Central memory CD8-positive, alpha-beta T cell (primary cell): Measurements from ENCODE around the gene MMD.

ENCODE experiments used
- ATAC-seq: fragments of 150-1000 bp; cut with Tn5 transposase; replicated peaks from 2 replicates; pipeline ENCODE4 v1.10.0; 2022; ENCODE audit warnings: mild to moderate bottlenecking, moderate FRiP score, moderate number of reproducible peaks; ENCODE audit not compliant: poor library complexity, severe bottlenecking; ENCODE audit errors: extremely low read depth
- DNase-seq, 2 donors: peaks; one replicate each; pipeline ENCODE4 v3.0.0; 2021; ENCODE audit warnings: low spot score in 2 of 2
- H3K27ac Mint-ChIP-seq: one replicate; pipeline ENCODE4 v1.8.0; 2022; ENCODE audit warnings: low read depth, mild to moderate bottlenecking, moderate library complexity, mixed read lengths
- H3K27me3 Mint-ChIP-seq: one replicate; pipeline ENCODE4 v1.8.0; 2022; ENCODE audit warnings: mixed read lengths
- H3K36me3 Mint-ChIP-seq: one replicate; pipeline ENCODE4 v1.8.0; 2022; ENCODE audit warnings: mild to moderate bottlenecking, moderate library complexity, mixed read lengths; ENCODE audit not compliant: insufficient read depth
- H3K4me1 Mint-ChIP-seq: one replicate; pipeline ENCODE4 v1.8.0; 2022; ENCODE audit warnings: mixed read lengths
- H3K4me3 Mint-ChIP-seq: one replicate; pipeline ENCODE4 v1.8.0; 2022; ENCODE audit warnings: mild to moderate bottlenecking, moderate library complexity, mixed read lengths
- H3K9me3 Mint-ChIP-seq: one replicate; pipeline ENCODE4 v1.8.0; 2022; ENCODE audit warnings: mixed read lengths

The MMD gene

GRCh38 chr17:55366020-55366481 lies 55.6 kb downstream of the MMD start:
- DNase-seq (no peak), ATAC-seq (no peak)
- H3K9me3 Mint-ChIP-seq: peaks cover 3% of the 10 kb centered on the region
- H3K27ac Mint-ChIP-seq: no peak overlapping the region
- H3K4me3 Mint-ChIP-seq: no peak overlapping the region
- peaks cover 38% of the 10 kb centered on the region for H3K27me3 Mint-ChIP-seq
- no peaks in the 10 kb centered on the region for H3K4me1 Mint-ChIP-seq
- no peaks in the 10 kb centered on the region for H3K36me3 Mint-ChIP-seq

- H3K27ac Mint-ChIP-seq: no peak overlapping the region
- H3K9me3 Mint-ChIP-seq: peaks cover 7% of the 10 kb centered on the region
- ATAC-seq: no peak
- no peak overlapping the region for H3K4me3 Mint-ChIP-seq
- no peaks in the 10 kb centered on the region for H3K36me3 Mint-ChIP-seq
- H3K4me1 Mint-ChIP-seq: no peaks in the 10 kb centered on the region
- H3K27me3 Mint-ChIP-seq: peaks cover 38% of the 10 kb centered on the region
- DNase-seq: no peak
Measured at GRCh38 chr17:55363033-55363432, 58.6 kb downstream of the MMD start.

- peaks cover 7% of the 10 kb centered on the region for H3K9me3 Mint-ChIP-seq
- H3K27ac Mint-ChIP-seq: no peak overlapping the region
- H3K4me3 Mint-ChIP-seq: no peak overlapping the region
- no peaks in the 10 kb centered on the region for H3K4me1 Mint-ChIP-seq
- H3K27me3 Mint-ChIP-seq: peaks cover 45% of the 10 kb centered on the region
- H3K36me3 Mint-ChIP-seq: no peaks in the 10 kb centered on the region
- no peak for ATAC-seq
- DNase-seq: no peak
Measured at GRCh38 chr17:55360971-55361370, 60.7 kb downstream of the MMD start.

- Mint-ChIP-seq H3K36me3 (no peaks in the 10 kb centered on the region), H3K27ac (no peak overlapping the region), H3K9me3 (peaks cover 7% of the 10 kb centered on the region), H3K4me3 (no peak overlapping the region), H3K4me1 (no peaks in the 10 kb centered on the region), H3K27me3 (peaks cover 24% of the 10 kb centered on the region)
- peak; percentile 73 for ATAC-seq
- peak; percentile 28 for DNase-seq
Measured at GRCh38 chr17:55356434-55357328, 65.0 kb downstream of the MMD start.

GRCh38 chr17:55354941-55355340 lies 66.7 kb downstream of the MMD start:
- Mint-ChIP-seq H3K36me3 (no peaks in the 10 kb centered on the region), H3K27ac (no peak overlapping the region), H3K9me3 (no peaks in the 10 kb centered on the region), H3K4me3 (no peak overlapping the region), H3K27me3 (peaks cover 11% of the 10 kb centered on the region), H3K4me1 (no peaks in the 10 kb centered on the region)
- DNase-seq: no peak
- no peak for ATAC-seq

- no peak for DNase-seq
- H3K4me1 Mint-ChIP-seq: no peaks in the 10 kb centered on the region
- H3K4me3 Mint-ChIP-seq: no peak overlapping the region
- H3K27ac Mint-ChIP-seq: no peak overlapping the region
- no peaks in the 10 kb centered on the region for H3K9me3 Mint-ChIP-seq
- no peaks in the 10 kb centered on the region for H3K36me3 Mint-ChIP-seq
- no peak for ATAC-seq
- peaks cover 11% of the 10 kb centered on the region for H3K27me3 Mint-ChIP-seq
Measured at GRCh38 chr17:55354010-55354409, 67.6 kb downstream of the MMD start.

- Mint-ChIP-seq H3K27ac (no peak overlapping the region), H3K27me3 (no peaks in the 10 kb centered on the region), H3K4me1 (peaks cover 6% of the 10 kb centered on the region), H3K36me3 (no peaks in the 10 kb centered on the region), H3K4me3 (no peak overlapping the region), H3K9me3 (no peaks in the 10 kb centered on the region)
- ATAC-seq (no peak), DNase-seq (no peak)
Measured at GRCh38 chr17:55351226-55351625, 70.4 kb downstream of the MMD start.

DNA sequence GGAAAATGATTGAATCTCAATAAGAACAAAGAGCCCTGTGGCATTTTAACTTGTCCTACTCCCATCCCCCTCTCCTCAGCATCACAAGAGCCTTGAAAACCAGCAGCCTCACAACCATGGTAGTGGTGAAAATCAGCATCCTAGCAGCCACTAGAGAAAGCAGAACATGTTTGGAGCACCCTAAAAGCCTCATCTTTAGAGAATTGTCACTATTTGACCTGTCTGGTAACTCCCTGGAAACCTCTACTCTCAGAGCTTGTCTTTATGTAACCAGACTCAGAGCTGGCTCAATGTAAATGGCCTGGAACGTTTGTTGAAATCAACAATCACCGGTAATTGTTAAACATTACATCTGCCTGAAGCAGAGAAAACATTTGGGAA lies 70.8 kb downstream of the MMD start:
- Mint-ChIP-seq H3K27me3 (no peaks in the 10 kb centered on the region), H3K4me1 (peaks cover 6% of the 10 kb centered on the region), H3K27ac (no peak overlapping the region), H3K9me3 (no peaks in the 10 kb centered on the region), H3K4me3 (no peak overlapping the region), H3K36me3 (no peaks in the 10 kb centered on the region)
- DNase-seq (no peak), ATAC-seq (no peak)

- no peaks in the 10 kb centered on the region for H3K36me3 Mint-ChIP-seq
- ATAC-seq (no peak), DNase-seq (peak in 1 of 2 donors; percentile 18)
- H3K27me3 Mint-ChIP-seq: no peaks in the 10 kb centered on the region
- no peaks in the 10 kb centered on the region for H3K9me3 Mint-ChIP-seq
- H3K4me3 Mint-ChIP-seq: no peak overlapping the region
- H3K4me1 Mint-ChIP-seq: peaks cover 6% of the 10 kb centered on the region
- no peak overlapping the region for H3K27ac Mint-ChIP-seq
Measured at GRCh38 chr17:55348749-55349354, 72.8 kb downstream of the MMD start.

- no peaks in the 10 kb centered on the region for H3K36me3 Mint-ChIP-seq
- no peaks in the 10 kb centered on the region for H3K9me3 Mint-ChIP-seq
- ATAC-seq (no peak), DNase-seq (no peak)
- peaks cover 6% of the 10 kb centered on the region for H3K4me1 Mint-ChIP-seq
- no peak overlapping the region for H3K27ac Mint-ChIP-seq
- H3K4me3 Mint-ChIP-seq: no peak overlapping the region
- H3K27me3 Mint-ChIP-seq: no peaks in the 10 kb centered on the region
Measured at GRCh38 chr17:55347341-55347740, 74.3 kb downstream of the MMD start.

GRCh38 chr17:55346658-55347057 lies 75.0 kb downstream of the MMD start:
- ATAC-seq: no peak
- H3K27me3 Mint-ChIP-seq: no peaks in the 10 kb centered on the region
- no peak overlapping the region for H3K4me3 Mint-ChIP-seq
- no peaks in the 10 kb centered on the region for H3K9me3 Mint-ChIP-seq
- H3K27ac Mint-ChIP-seq: no peak overlapping the region
- no peak for DNase-seq
- no peaks in the 10 kb centered on the region for H3K36me3 Mint-ChIP-seq
- H3K4me1 Mint-ChIP-seq: peaks cover 6% of the 10 kb centered on the region

GRCh38 chr17:55345132-55345531 lies 76.5 kb downstream of the MMD start:
- no peak overlapping the region for H3K27ac Mint-ChIP-seq
- ATAC-seq: no peak
- H3K36me3 Mint-ChIP-seq: no peaks in the 10 kb centered on the region
- no peak overlapping the region for H3K4me3 Mint-ChIP-seq
- DNase-seq: no peak
- peaks cover 8% of the 10 kb centered on the region for H3K27me3 Mint-ChIP-seq
- H3K4me1 Mint-ChIP-seq: peaks cover 6% of the 10 kb centered on the region
- no peaks in the 10 kb centered on the region for H3K9me3 Mint-ChIP-seq

- no peak overlapping the region for H3K27ac Mint-ChIP-seq
- DNase-seq: no peak
- H3K27me3 Mint-ChIP-seq: peaks cover 14% of the 10 kb centered on the region
- no peaks in the 10 kb centered on the region for H3K36me3 Mint-ChIP-seq
- H3K4me3 Mint-ChIP-seq: no peak overlapping the region
- no peaks in the 10 kb centered on the region for H3K9me3 Mint-ChIP-seq
- H3K4me1 Mint-ChIP-seq: peaks cover 6% of the 10 kb centered on the region
- peak; percentile 24 for ATAC-seq
Measured at GRCh38 chr17:55344514-55344997, 77.1 kb downstream of the MMD start.
